Trophoblast cell (in vitro differentiated cells and primary cell): Measurements from ENCODE around the gene USP13.
A peak's percentile ranks its signal among the peaks of the same experiment; 100 is the strongest.

Experiments
- DNase-seq, 2 donors: peaks; one replicate each; pipeline ENCODE4 v3.0.0-alpha.2; 2016
- H2AFZ ChIP-seq: 2 replicates; pipeline ENCODE4 v1.6.1; 2013; ENCODE audit warnings: low read length, moderate library complexity, mild to moderate bottlenecking; ENCODE audit not compliant: insufficient read depth, poor library complexity
- H2AK5ac ChIP-seq: 2 replicates; pipeline ENCODE4 v1.6.1; 2013; ENCODE audit warnings: mild to moderate bottlenecking, low read length
- H2BK120ac ChIP-seq: 2 replicates; pipeline ENCODE4 v1.6.1; 2013; ENCODE audit warnings: low read length, mild to moderate bottlenecking, moderate library complexity; ENCODE audit not compliant: insufficient read depth, poor library complexity
- H2BK12ac ChIP-seq: 2 replicates; pipeline ENCODE4 v1.6.1; 2013; ENCODE audit warnings: mild to moderate bottlenecking, low read length, moderate library complexity
- H2BK5ac ChIP-seq: 2 replicates; pipeline ENCODE4 v1.6.1; 2013; ENCODE audit warnings: low read length, low read depth, moderate library complexity, mild to moderate bottlenecking; ENCODE audit not compliant: poor library complexity
- H3K14ac ChIP-seq: 2 replicates; pipeline ENCODE4 v1.6.1; 2013; ENCODE audit warnings: mild to moderate bottlenecking, low read length
- H3K18ac ChIP-seq: 2 replicates; pipeline ENCODE4 v1.6.1; 2013; ENCODE audit warnings: mild to moderate bottlenecking, low read length
- H3K23ac ChIP-seq: 2 replicates; pipeline ENCODE4 v1.6.1; 2013; ENCODE audit warnings: low read length
- H3K27ac ChIP-seq: 2 replicates; pipeline ENCODE4 v1.5.1; 2013; ENCODE audit warnings: low read depth, mild to moderate bottlenecking, inconsistent platforms, low read length, moderate library complexity
- H3K27me3 ChIP-seq: 2 replicates; pipeline ENCODE4 v1.6.1; 2013; ENCODE audit warnings: inconsistent platforms, mild to moderate bottlenecking, low read length, moderate library complexity; ENCODE audit not compliant: insufficient read depth
- H3K36me3 ChIP-seq, 2 experiments: 1 replicate in 1 of 2; 2 replicates in 1 of 2; pipeline ENCODE4 v1.6.1; 2013; ENCODE audit warnings: low read length in 2 of 2, mild to moderate bottlenecking in 2 of 2, moderate library complexity in 1 of 2; ENCODE audit not compliant: insufficient read depth in 2 of 2, control insufficient read depth in 1 of 2
- H3K4ac ChIP-seq: 2 replicates; pipeline ENCODE4 v1.6.1; 2013; ENCODE audit warnings: low read depth, mild to moderate bottlenecking, low read length, moderate library complexity
- H3K4me1 ChIP-seq, 2 experiments: 1 replicate in 1 of 2; 2 replicates in 1 of 2; pipeline ENCODE4 v1.6.1; 2013; ENCODE audit warnings: low read length in 2 of 2, mild to moderate bottlenecking in 2 of 2, moderate library complexity in 1 of 2; ENCODE audit not compliant: insufficient read depth in 2 of 2, control insufficient read depth in 1 of 2
- H3K4me2 ChIP-seq: 2 replicates; pipeline ENCODE4 v1.6.1; 2013; ENCODE audit warnings: inconsistent platforms, mild to moderate bottlenecking, low read length, moderate library complexity
- H3K4me3 ChIP-seq: 2 replicates; pipeline ENCODE4 v1.5.1; 2013; ENCODE audit warnings: mild to moderate bottlenecking, low read depth, low read length, inconsistent platforms
- H3K79me1 ChIP-seq: one replicate; pipeline ENCODE4 v1.6.1; 2013; ENCODE audit warnings: low read length
- H3K79me2 ChIP-seq: 2 replicates; pipeline ENCODE4 v1.6.1; 2013; ENCODE audit warnings: low read length, mild to moderate bottlenecking; ENCODE audit not compliant: control insufficient read depth, insufficient read depth, poor library complexity
- H3K9ac ChIP-seq: 2 replicates; pipeline ENCODE4 v1.6.1; 2013; ENCODE audit warnings: mild to moderate bottlenecking, low read length
- H3K9me3 ChIP-seq: 2 replicates; pipeline ENCODE4 v1.6.1; 2013; ENCODE audit warnings: low read depth, mild to moderate bottlenecking, control low read depth, inconsistent platforms, low read length; ENCODE audit not compliant: insufficient read depth
- H4K12ac ChIP-seq: 2 replicates; pipeline ENCODE4 v1.6.1; 2013; ENCODE audit warnings: low read depth, mild to moderate bottlenecking, low read length, moderate library complexity
- H4K8ac ChIP-seq: 2 replicates; pipeline ENCODE4 v1.6.1; 2013; ENCODE audit warnings: low read depth, mild to moderate bottlenecking, low read length, moderate library complexity
- H4K91ac ChIP-seq: one replicate; pipeline ENCODE4 v1.6.1; 2013; ENCODE audit warnings: low read depth, mild to moderate bottlenecking, low read length, moderate library complexity
- WGBS: extraction: QIAGEN DNeasy Blood & Tissue Kit; methylation state at CpG from one replicate; pipeline ENCODE4 v1.1.7; 2013; ENCODE audit warnings: missing lambda C conversion rate; ENCODE audit not compliant: insufficient read length, insufficient coverage; ENCODE audit errors: extremely low coverage; 5-methylcytosine and 5-hydroxymethylcytosine counted together

USP13 gene

GRCh38 chr3:179797192-179797591 lies 144.4 kb downstream of the USP13 start:
- Histone ChIP-seq H3K4ac (no peak overlapping the region), H3K23ac (no peak overlapping the region), H3K79me2 (no peaks in the 10 kb centered on the region), H3K4me1 (no peaks in the 10 kb centered on the region), H3K18ac (no peak overlapping the region), H3K4me3 (no peak overlapping the region), H2BK120ac (no peak overlapping the region), H3K36me3 (no peaks in the 10 kb centered on the region), H2BK12ac (no peak overlapping the region), H2AK5ac (no peak overlapping the region), H2AFZ (no peak overlapping the region), H4K8ac (no peak overlapping the region), H3K27me3 (no peaks in the 10 kb centered on the region), H4K91ac (no peak overlapping the region), H4K12ac (no peak overlapping the region), H3K79me1 (no peaks in the 10 kb centered on the region), H2BK5ac (no peak overlapping the region), H3K27ac (no peak overlapping the region), H3K9me3 (no peaks in the 10 kb centered on the region), H3K14ac (no peak overlapping the region), H3K4me2 (no peak overlapping the region), H3K9ac (no peak overlapping the region)
- no CpG with 5 or more reads among the region's 1 CpG for WGBS
- DNase-seq: no peak

- Histone ChIP-seq H3K4me3 (no peak overlapping the region), H3K4me2 (no peak overlapping the region), H3K27me3 (no peaks in the 10 kb centered on the region), H3K18ac (no peak overlapping the region), H3K36me3 (no peaks in the 10 kb centered on the region), H4K12ac (no peak overlapping the region), H3K79me1 (no peaks in the 10 kb centered on the region), H3K27ac (no peak overlapping the region), H3K9ac (no peak overlapping the region), H3K23ac (no peak overlapping the region), H2BK12ac (no peak overlapping the region), H2AK5ac (no peak overlapping the region), H2AFZ (no peak overlapping the region), H3K4me1 (no peaks in the 10 kb centered on the region), H3K4ac (no peak overlapping the region), H3K14ac (no peak overlapping the region), H4K91ac (no peak overlapping the region), H2BK5ac (no peak overlapping the region), H3K79me2 (no peaks in the 10 kb centered on the region), H2BK120ac (no peak overlapping the region), H3K9me3 (no peaks in the 10 kb centered on the region), H4K8ac (no peak overlapping the region)
- peak; percentile 53 to 85 for DNase-seq
These were observed 148.4 kb downstream of the USP13 start for GRCh38 chr3:179801263-179801662.

- Histone ChIP-seq H4K91ac (no peak overlapping the region), H3K18ac (no peak overlapping the region), H3K9ac (no peak overlapping the region), H3K4ac (no peak overlapping the region), H3K9me3 (no peaks in the 10 kb centered on the region), H3K36me3 (no peaks in the 10 kb centered on the region), H3K27ac (no peak overlapping the region), H4K8ac (no peak overlapping the region), H3K27me3 (no peaks in the 10 kb centered on the region), H2AK5ac (no peak overlapping the region), H3K14ac (no peak overlapping the region), H3K79me1 (no peaks in the 10 kb centered on the region), H4K12ac (no peak overlapping the region), H3K23ac (no peak overlapping the region), H3K4me2 (no peak overlapping the region), H3K79me2 (no peaks in the 10 kb centered on the region), H2BK12ac (no peak overlapping the region), H2BK120ac (no peak overlapping the region), H2AFZ (no peak overlapping the region), H3K4me3 (no peak overlapping the region), H3K4me1 (no peaks in the 10 kb centered on the region), H2BK5ac (no peak overlapping the region)
- WGBS: no CpG with 5 or more reads among the region's 4 CpGs
- peak in 1 of 2 donors; percentile 12 for DNase-seq
These were observed 149.0 kb downstream of the USP13 start for GRCh38 chr3:179801856-179802255.

- H3K23ac ChIP-seq: no peak overlapping the region
- no peaks in the 10 kb centered on the region for H3K36me3 ChIP-seq
- H3K14ac ChIP-seq: no peak overlapping the region
- no peak overlapping the region for H3K9ac ChIP-seq
- H2AK5ac ChIP-seq: no peak overlapping the region
- no CpG with 5 or more reads among the region's 5 CpGs for WGBS
- H4K91ac ChIP-seq: no peak overlapping the region
- no peak overlapping the region for H3K4me2 ChIP-seq
- no peak overlapping the region for H3K4ac ChIP-seq
- H3K27ac ChIP-seq: no peak overlapping the region
- H3K18ac ChIP-seq: no peak overlapping the region
- H3K27me3 ChIP-seq: no peaks in the 10 kb centered on the region
- DNase-seq: no peak
- H3K4me3 ChIP-seq: no peak overlapping the region
- no peaks in the 10 kb centered on the region for H3K79me1 ChIP-seq
- H2AFZ ChIP-seq: no peak overlapping the region
- no peak overlapping the region for H2BK120ac ChIP-seq
- H2BK12ac ChIP-seq: no peak overlapping the region
- H3K79me2 ChIP-seq: no peaks in the 10 kb centered on the region
- H4K12ac ChIP-seq: no peak overlapping the region
- H4K8ac ChIP-seq: no peak overlapping the region
- H3K4me1 ChIP-seq: no peaks in the 10 kb centered on the region
- no peaks in the 10 kb centered on the region for H3K9me3 ChIP-seq
- no peak overlapping the region for H2BK5ac ChIP-seq
These were observed 153.3 kb downstream of the USP13 start for GRCh38 chr3:179806177-179806576.
